Mesodermal cell (in vitro differentiated cells): ENCODE results near the gene RUFY4.
"Not testable (repeated sequence)": the region's sequence is repeated elsewhere in the genome, so short reads cannot be mapped to it uniquely, and the experiment has no call there.

Experiments
- H3K27ac ChIP-seq: 2 replicates; pipeline ENCODE4 v1.7.0; 2013; ENCODE audit warnings: mild to moderate bottlenecking, low read depth, low read length, moderate library complexity; ENCODE audit not compliant: severe bottlenecking
- H3K36me3 ChIP-seq: 2 replicates; pipeline ENCODE4 v1.7.1; 2013; ENCODE audit warnings: mild to moderate bottlenecking, low read length, moderate library complexity; ENCODE audit not compliant: control insufficient read depth, insufficient read depth
- H3K4me1 ChIP-seq: one replicate; pipeline ENCODE4 v1.7.1; 2013; ENCODE audit warnings: mild to moderate bottlenecking, low read length; ENCODE audit not compliant: insufficient read depth, control insufficient read depth, poor library complexity, severe bottlenecking
- H3K4me3 ChIP-seq: 2 replicates; pipeline ENCODE4 v1.7.0; 2013; ENCODE audit warnings: low read length, control low read depth, mild to moderate bottlenecking; ENCODE audit not compliant: insufficient read depth, poor library complexity, severe bottlenecking; ENCODE audit errors: extremely low read depth
- H3K9me3 ChIP-seq: 2 replicates; pipeline ENCODE4 v1.7.1; 2013; ENCODE audit warnings: mild to moderate bottlenecking, low read length, moderate library complexity; ENCODE audit not compliant: control insufficient read depth
- WGBS, 2 experiments: methylation state at CpG; one replicate each; pipeline ENCODE4 v1.1.5; 2013; ENCODE audit warnings: missing lambda C conversion rate in 2 of 2; ENCODE audit not compliant: insufficient coverage in 2 of 2; 5-methylcytosine and 5-hydroxymethylcytosine counted together

The RUFY4 gene

DNA sequence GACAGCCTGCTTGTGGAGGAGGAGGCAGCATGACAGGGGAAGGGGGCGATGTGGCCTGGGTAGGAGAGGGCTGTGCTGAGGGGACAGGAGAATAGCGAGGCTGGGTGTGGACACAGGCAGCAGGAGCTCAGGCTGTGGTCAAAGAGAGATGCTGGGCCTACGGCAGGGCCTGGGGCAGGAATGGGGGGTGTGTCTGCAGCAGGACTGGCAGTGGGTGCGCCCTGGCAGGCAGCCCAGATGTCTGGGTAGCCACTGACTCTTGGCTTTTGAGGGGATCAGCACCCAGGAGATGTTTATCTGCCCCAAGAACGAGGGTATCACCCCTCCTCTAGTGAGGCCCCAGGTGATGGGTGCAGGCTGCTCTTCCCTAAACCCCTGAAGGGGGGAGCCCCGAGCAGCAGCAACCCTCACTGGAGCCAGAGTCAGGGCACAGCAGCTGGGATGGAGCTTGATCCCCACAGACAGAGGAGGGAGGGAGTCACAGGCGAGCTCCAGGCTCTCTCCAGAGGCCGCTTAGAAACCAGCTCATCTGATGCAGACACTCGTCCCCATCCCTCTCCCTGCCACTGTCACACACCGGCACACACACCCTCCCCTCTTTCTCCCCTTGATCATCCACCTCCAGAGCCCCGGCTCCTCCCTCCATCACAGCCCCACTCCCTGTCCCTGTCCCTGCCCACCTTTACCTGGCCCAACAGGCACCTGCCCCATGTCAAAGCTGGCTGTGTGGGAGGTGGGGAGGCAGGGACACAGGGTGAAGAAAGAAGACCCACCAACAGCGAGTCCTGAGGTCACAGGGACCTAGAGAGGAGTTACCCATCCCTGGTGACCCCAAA lies 36.5 kb upstream of the RUFY4 start:
- H3K36me3 ChIP-seq = no peaks in the 10 kb centered on the region
- H3K27ac ChIP-seq = no peak overlapping the region
- 64 to 89% methylated on average over 8 to 9 of the region's 12 CpGs for WGBS, 2 experiments
- H3K4me1 ChIP-seq = peaks cover 14% of the 10 kb centered on the region
- H3K4me3 ChIP-seq = no peak overlapping the region
- H3K9me3 ChIP-seq = no peaks in the 10 kb centered on the region

DNA sequence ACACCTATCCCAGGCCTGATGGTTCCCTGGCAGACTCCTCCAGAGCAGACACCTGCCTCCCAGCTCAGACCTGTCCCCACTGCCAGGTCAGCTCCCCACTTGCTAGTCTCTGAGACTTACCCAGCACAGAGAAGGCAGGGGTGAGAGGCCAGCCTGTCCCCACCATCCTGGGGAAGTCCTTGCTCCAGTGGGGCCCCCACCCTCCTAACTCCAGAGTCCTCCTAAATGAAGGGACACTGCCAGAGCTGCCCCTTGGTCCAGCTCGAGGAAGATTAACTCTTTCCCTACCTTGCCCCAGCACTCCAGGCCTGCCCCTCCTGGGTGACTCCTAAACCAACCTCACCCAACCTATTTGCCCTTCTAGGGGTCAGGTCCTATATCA lies 35.9 kb upstream of the RUFY4 start:
- 64% methylated on average over 1 of the region's 1 CpG; no CpG with 5 or more reads in 1 of the 2 experiments for WGBS, 2 experiments
- no peaks in the 10 kb centered on the region for H3K36me3 ChIP-seq
- peaks cover 14% of the 10 kb centered on the region for H3K4me1 ChIP-seq
- H3K27ac ChIP-seq = no peak overlapping the region
- H3K9me3 ChIP-seq = no peaks in the 10 kb centered on the region
- H3K4me3 ChIP-seq = no peak overlapping the region

DNA sequence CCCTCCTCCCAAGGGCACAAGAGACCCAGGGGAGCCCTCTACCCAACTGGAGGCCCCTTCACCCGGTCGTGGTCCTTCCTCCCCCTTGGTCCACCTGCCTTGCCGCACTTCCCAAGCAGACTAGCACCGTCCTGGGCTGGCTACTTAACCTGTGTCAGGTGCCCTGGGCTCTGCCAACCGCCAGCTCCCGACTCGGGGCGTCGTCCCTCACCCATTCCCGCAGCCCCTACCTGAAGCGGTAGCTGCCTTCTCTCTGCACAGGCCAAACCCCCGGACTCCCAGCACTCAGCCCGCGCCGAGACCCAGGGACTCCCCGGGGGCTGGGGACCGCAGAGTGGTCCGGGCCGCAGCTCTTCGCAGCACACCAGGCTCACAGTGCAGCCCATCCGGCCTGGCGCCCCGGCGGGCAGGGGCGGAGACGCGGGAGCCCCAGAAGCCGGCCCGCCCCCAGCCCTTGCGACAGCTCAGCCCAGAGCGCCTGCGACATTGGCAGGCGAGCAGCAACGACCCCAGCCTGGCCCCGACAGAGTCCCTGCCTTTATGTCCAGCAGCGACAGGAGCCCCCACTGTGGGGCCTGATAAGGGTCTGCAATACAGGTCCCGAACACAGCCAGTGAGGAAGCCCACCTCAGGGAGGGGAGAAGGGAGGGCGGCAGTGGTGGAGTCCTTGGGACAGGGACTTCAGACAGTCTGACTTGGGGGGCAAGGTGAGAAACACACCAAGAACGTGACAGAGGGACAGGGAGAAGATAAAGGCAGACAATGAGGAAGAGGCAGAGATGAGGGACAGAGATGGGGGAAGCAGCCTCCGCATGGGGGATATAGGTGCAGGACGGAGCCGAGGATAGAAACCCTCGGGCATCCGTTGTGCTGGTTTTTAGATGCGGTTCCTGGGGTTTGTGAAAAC lies 35.2 kb upstream of the RUFY4 start:
- H3K4me1 ChIP-seq = peaks cover 14% of the 10 kb centered on the region
- H3K4me3 ChIP-seq = no peak overlapping the region
- WGBS, 2 experiments = 11 to 22% methylated on average over 33 to 34 of the region's 45 CpGs

DNA sequence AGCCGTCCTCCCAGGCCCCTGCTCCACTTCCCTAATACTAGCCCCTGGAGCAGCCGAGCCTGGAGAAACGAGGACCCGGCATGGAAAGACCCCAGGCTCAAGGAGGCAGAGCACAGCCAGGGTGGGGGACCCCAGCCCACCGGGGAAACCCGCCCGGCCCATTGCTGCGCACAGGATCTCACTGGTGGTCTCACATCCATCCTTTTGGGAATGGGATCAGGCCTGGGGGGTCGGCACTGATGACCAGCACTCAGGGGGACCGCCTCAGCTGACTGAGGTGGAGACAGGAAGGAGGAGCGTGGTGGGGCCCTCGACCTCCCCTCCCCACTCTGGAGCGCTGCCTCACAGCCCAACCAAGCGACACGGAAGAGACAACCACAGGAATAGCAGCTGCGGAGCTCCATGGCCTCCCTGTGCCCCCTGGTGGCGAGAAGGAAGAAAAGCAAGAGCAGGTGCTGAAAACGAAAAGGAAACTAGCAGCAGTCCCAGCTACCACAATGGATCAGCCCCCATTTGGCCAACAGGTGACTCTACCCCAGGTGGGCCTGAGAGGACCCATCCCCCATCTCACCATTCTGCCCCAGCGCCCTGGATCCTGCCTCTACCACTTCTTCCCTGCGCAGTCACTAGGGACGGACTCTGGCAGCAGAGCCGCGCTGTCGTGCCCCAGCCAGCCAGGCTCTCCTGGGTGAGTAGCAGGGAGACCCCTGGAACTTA lies 34.4 kb upstream of the RUFY4 start:
- peaks cover 14% of the 10 kb centered on the region for H3K4me1 ChIP-seq
- not testable (repeated sequence) for H3K9me3 ChIP-seq, H3K36me3 ChIP-seq, H3K4me3 ChIP-seq, H3K27ac ChIP-seq
- WGBS, 2 experiments = 12 to 16% methylated on average over 6 to 12 of the region's 24 CpGs

More for the DNA sequence above, 35.2 kb upstream of the RUFY4 start:
- Histone ChIP-seq H3K36me3 (no peaks in the 10 kb centered on the region), H3K9me3 (no peaks in the 10 kb centered on the region), H3K27ac (no peak overlapping the region)

DNA sequence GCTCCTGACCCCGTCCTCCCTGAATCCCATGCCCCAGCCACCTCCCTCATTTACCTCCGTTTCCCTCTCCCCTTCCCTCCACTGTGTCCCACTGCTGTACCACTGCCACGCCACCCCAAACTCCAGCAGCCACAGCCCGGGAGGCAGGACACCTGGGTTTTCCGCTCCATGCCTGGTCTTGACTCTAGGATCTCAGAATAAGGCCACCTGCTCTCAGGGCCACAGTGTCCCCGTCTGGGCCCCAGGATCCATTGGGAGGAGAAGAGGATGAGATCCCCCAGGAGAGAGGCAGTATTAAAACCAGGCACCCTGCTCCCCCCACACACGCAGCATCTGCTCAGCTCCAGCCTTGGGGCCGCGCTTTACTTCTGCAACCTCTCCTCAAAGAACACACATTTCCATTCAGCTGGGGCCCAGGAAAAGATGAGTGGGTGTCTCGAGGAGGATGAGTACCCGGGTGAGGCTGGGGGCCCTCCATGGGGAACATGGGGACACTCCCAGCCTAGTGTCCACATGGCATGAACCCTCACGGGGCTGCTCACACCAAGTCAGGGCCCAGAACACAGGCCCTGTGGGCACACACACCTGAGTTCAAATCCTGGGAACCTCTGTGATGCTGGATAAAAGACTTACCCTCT lies 33.5 kb upstream of the RUFY4 start:
- WGBS, 2 experiments = 77 to 79% methylated on average over 9 of the region's 12 CpGs
- no peaks in the 10 kb centered on the region for H3K9me3 ChIP-seq
- H3K4me1 ChIP-seq = peaks cover 14% of the 10 kb centered on the region
- no peaks in the 10 kb centered on the region for H3K36me3 ChIP-seq
- no peak overlapping the region for H3K4me3 ChIP-seq
- H3K27ac ChIP-seq = no peak overlapping the region

DNA sequence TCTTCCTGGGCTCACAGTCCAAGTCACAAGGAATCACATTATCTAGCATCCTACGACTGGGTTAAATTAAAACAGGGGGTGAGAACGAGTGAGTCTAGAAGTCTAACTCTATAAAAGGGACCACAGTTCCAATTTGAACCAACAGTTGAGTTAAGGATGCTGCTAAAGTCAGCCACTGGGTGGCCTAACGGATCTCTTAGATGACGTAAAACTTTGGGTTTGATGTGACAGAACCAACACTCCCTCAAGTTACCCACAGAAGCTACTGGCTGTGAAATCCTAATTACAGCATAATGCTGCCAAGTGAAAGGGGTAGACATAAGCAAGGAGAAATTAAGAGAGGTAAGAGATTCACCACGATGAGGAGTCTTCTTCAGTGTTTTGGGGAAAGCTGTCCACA lies 32.7 kb upstream of the RUFY4 start:
- H3K27ac ChIP-seq = no peak overlapping the region
- H3K9me3 ChIP-seq = no peaks in the 10 kb centered on the region
- no peak overlapping the region for H3K4me3 ChIP-seq
- 72 to 76% methylated on average over 2 of the region's 5 CpGs for whole genome bisulfite sequencing, 2 experiments
- peaks cover 14% of the 10 kb centered on the region for H3K4me1 ChIP-seq
- H3K36me3 ChIP-seq = no peaks in the 10 kb centered on the region

DNA sequence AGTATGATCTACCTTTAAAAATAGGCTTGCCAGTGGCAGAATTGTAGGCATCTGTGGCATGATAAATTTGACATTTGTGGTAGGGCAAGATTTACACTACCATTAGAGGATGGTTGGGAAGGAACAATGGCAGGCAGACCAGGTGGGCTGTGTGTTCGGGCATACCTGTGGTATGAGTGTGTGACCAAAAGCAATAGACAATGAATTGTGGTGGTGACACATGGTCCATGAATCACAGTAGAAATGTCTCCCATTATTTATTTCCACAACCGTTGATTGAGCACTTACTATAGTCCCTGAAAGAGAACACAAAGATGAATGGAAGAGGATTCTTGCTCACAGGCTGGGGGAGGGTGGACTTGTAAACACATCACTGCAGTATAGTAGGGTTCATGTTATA lies 29.9 kb upstream of the RUFY4 start:
- Histone ChIP-seq H3K27ac (no peak overlapping the region), H3K4me3 (no peak overlapping the region), H3K36me3 (no peaks in the 10 kb centered on the region), H3K4me1 (peaks cover 4% of the 10 kb centered on the region), H3K9me3 (peaks cover 8% of the 10 kb centered on the region)
- WGBS, 2 experiments = 100% methylated on average over 1 of the region's 2 CpGs; no CpG with 5 or more reads in 1 of the 2 experiments

DNA sequence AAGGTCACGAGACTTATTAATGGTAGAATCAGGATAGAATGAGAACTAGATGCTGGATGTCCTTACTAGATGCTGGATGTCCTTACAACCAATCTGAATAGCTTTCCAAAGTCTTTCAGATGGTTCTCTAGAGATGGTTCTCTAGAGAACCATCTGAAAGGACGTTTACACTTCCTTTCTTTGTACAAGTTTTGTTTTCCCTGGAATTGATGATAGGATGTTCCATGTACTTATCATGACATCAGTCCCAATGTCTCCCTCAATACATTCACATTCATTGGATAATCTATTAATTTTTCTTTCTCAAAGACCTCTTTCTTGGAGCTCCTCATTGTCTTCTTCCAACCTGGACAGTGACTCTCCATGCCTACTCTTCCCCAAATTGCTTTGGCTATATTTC lies 28.2 kb upstream of the RUFY4 start:
- H3K27ac ChIP-seq = no peak overlapping the region
- no peak overlapping the region for H3K4me3 ChIP-seq
- no peaks in the 10 kb centered on the region for H3K36me3 ChIP-seq
- no peaks in the 10 kb centered on the region for H3K4me1 ChIP-seq
- H3K9me3 ChIP-seq = peaks cover 8% of the 10 kb centered on the region
- 92% methylated on average over 1 to 2 of the region's 2 CpGs for WGBS, 2 experiments

DNA sequence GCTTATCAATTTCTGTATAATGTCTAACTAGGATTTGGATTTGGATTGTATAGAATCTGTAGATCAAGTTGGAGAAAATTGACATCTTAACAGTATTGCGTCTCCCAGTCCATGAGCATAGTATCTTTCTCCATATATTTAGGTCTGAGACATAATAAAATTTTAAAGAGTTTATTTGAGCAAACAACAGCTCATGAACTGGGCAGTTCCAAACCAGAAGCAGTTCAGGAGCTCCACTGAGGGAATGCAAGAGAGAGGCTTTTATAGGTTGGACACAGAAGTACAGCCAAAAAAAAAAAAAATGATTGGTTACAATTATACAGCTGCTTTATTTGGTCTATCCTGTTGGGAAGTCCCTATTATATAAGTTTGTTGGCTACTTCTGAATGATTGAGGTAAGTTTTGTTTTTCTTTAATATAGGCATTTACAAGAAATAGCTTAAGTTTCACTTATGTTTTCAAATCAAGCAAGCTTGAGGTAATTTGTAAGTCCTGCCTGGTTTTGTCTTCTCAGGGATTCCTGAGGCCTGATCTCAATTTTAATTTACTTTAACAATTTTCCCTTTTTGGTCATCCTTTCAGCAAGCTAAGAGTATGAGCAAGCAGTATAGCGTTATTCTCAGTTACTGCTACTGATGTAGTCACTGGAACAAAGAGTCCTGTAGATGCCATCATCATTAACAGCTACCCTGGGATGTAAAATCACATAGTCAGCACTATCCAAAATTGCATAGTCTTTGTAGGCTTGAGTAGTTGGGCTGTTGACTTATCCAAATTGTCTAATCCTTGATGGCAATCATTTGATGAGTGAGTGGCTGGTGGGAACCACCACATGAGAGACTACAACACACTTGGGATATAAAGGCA lies 27.5 kb upstream of the RUFY4 start:
- no peaks in the 10 kb centered on the region for H3K36me3 ChIP-seq
- H3K4me1 ChIP-seq = no peaks in the 10 kb centered on the region
- WGBS, 2 experiments = 100% methylated on average over 1 of the region's 2 CpGs; no CpG with 5 or more reads in 1 of the 2 experiments
- H3K27ac ChIP-seq = no peak overlapping the region
- H3K9me3 ChIP-seq = peaks cover 8% of the 10 kb centered on the region
- no peak overlapping the region for H3K4me3 ChIP-seq
